Neural cell (in vitro differentiated cells): ENCODE data around the gene STOML2.

Experiments used
- CTCF ChIP-seq: fragments of 450-650 bp; IDR thresholded peaks from 2 replicates; pipeline ENCODE4 v1.5.1; 2014; ENCODE audit warnings: antibody characterized with exemption, mild to moderate bottlenecking, moderate library complexity; ENCODE audit not compliant: poor library complexity, severe bottlenecking
- EP300 ChIP-seq: fragments of 450-650 bp; conservative IDR thresholded peaks from 2 replicates; pipeline ENCODE4 v1.6.1; 2014; ENCODE audit warnings: antibody characterized with exemption, mild to moderate bottlenecking, moderate library complexity; ENCODE audit not compliant: poor library complexity, severe bottlenecking
- EZH2 ChIP-seq: fragments of 200-600, 300-800 bp; shearing (Covaris generic), sonication (generic); IDR thresholded peaks from 2 replicates; pipeline ENCODE4 v1.6.1; 2014; ENCODE audit warnings: antibody characterized with exemption, low read length, borderline replicate concordance, mild to moderate bottlenecking; ENCODE audit not compliant: insufficient read depth, poor library complexity, severe bottlenecking
- POLR2AphosphoS5 ChIP-seq: IDR thresholded peaks from 2 replicates; pipeline ENCODE4 v1.6.1; 2012
- REST ChIP-seq: IDR thresholded peaks from 2 replicates; pipeline ENCODE4 v1.6.1; 2012; ENCODE audit warnings: borderline replicate concordance
- SMC3 ChIP-seq: fragments of 450-650 bp; conservative IDR thresholded peaks from 2 replicates; pipeline ENCODE4 v1.6.1; 2014; ENCODE audit warnings: antibody characterized with exemption, mild to moderate bottlenecking, moderate library complexity; ENCODE audit not compliant: poor library complexity
- TAF1 ChIP-seq: IDR thresholded peaks from 2 replicates; pipeline ENCODE4 v1.6.1; 2012; ENCODE audit warnings: low read depth

DNA sequence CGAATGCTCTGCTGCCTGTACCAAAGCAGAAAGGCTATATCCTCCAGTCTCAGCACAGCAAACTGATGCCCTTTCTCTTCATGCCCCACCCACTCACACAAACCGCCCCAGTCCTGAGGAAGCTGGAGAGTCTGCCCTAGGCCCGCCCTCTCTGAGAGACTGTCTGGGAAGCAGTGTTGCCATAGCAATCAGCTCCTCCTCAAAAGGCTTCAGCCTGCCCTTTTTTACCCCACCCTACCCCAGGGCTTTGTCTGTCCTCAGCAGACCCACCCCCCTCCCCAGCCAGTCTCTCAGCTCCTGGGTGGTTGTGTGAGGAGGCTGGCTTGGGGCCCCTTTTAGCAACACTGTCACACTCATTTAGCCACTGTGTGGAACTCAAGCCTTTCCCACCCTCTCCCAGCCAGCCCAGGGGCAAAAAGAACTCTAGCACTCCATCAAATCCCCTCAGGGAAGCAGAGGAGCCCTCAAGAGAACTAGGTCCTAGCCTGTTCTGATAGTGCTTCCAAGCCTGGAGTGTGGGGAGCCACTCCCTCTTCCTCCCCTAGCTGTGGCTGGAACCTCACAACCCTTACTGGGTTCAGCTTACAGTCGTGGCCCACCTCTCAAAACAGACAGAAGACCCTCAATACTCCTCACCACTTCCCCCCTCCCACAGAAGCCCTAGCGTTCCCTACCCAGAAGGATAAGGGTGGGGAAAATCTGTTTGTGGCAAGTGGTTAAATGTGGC, 11.3 kb upstream of the STOML2 start:
- TF ChIP-seq EZH2 (no peak), CTCF (no peak), EP300 (peak; percentile 50), SMC3 (no peak), TAF1 (peak; percentile 79), REST (peak; percentile 75), POLR2AphosphoS5 (peak; percentile 89)
